GM18873 (cell line): ENCODE measurements around the gene OSMR.
"Not testable (repeated sequence)": the region's sequence is repeated elsewhere in the genome, so short reads cannot be mapped to it uniquely, and the experiment has no call there.

Source experiments
- ATAC-seq: cut with Tn5 transposase; IDR thresholded peaks from one replicate; pipeline ENCODE4 v1.9.1; 2021; ENCODE audit warnings: mild to moderate bottlenecking, moderate library complexity, moderate number of reproducible peaks; ENCODE audit not compliant: unreplicated experiment, low FRiP score

OSMR gene

GRCh38 chr5:38830521-38831051 lies 15.2 kb upstream of the OSMR start:
- ATAC-seq, result no peak

GRCh38 chr5:38831117-38831516 lies 14.7 kb upstream of the OSMR start:
- no peak for ATAC-seq

GRCh38 chr5:38831909-38832308 lies 13.9 kb upstream of the OSMR start:
- no peak for ATAC-seq

- no peak for ATAC-seq
Measured at GRCh38 chr5:38832810-38833209, 13.0 kb upstream of the OSMR start.

- no peak for ATAC-seq
Measured at GRCh38 chr5:38835887-38836286, 9.9 kb upstream of the OSMR start.

- ATAC-seq, result no peak
Measured at GRCh38 chr5:38837416-38837815, 8.4 kb upstream of the OSMR start.

- no peak for ATAC-seq
Measured at GRCh38 chr5:38837932-38838331, 7.9 kb upstream of the OSMR start.

- no peak for ATAC-seq
Measured at GRCh38 chr5:38843665-38844064, 2.1 kb upstream of the OSMR start.

GRCh38 chr5:38846379-38847011 lies 683 bp downstream of the OSMR start:
- ATAC-seq, result no peak

GRCh38 chr5:38847559-38848347 lies 1.9 kb downstream of the OSMR start:
- no peak for ATAC-seq

- no peak for ATAC-seq
Measured at GRCh38 chr5:38848637-38849036, 2.8 kb downstream of the OSMR start.

GRCh38 chr5:38851640-38852039 lies 5.8 kb downstream of the OSMR start:
- ATAC-seq, result not testable (repeated sequence)

GRCh38 chr5:38853753-38854470 lies 8.1 kb downstream of the OSMR start:
- no peak for ATAC-seq

- no peak for ATAC-seq
Measured at GRCh38 chr5:38854907-38855306, 9.1 kb downstream of the OSMR start.

GRCh38 chr5:38856660-38857059 lies 10.8 kb downstream of the OSMR start:
- ATAC-seq, result no peak

GRCh38 chr5:38858839-38859238 lies 13.0 kb downstream of the OSMR start:
- no peak for ATAC-seq

- ATAC-seq, result not testable (repeated sequence)
Measured at GRCh38 chr5:38861986-38862770, 16.4 kb downstream of the OSMR start.

GRCh38 chr5:38866362-38867031 lies 20.7 kb downstream of the OSMR start:
- ATAC-seq, result no peak

- ATAC-seq, result no peak
Measured at GRCh38 chr5:38867032-38867398, 21.2 kb downstream of the OSMR start.

GRCh38 chr5:38867416-38867815 lies 21.6 kb downstream of the OSMR start:
- no peak for ATAC-seq
